B cell (primary cell): ENCODE results near the gene ZNF521.

ENCODE experiments used
- CTCF ChIP-seq: fragments of 200-600 bp; IDR thresholded peaks from one replicate; pipeline ENCODE4 v1.8.0; 2022; ENCODE audit warnings: antibody characterized with exemption, mild to moderate bottlenecking
- EZH2 ChIP-seq: IDR thresholded peaks from 2 replicates; pipeline ENCODE4 v1.6.1; 2012; ENCODE audit warnings: borderline replicate concordance, low read depth, mild to moderate bottlenecking, moderate library complexity, low read length; ENCODE audit not compliant: insufficient read depth, poor library complexity, severe bottlenecking

- TF ChIP-seq CTCF (no peak), EZH2 (no peak)
Measured at GRCh38 chr18:25145731-25146511, 206.0 kb downstream of the ZNF521 start.
